ENCODE data around the gene HS6ST2. TPM values are rescaled to one million over a fixed set of nuclear protein-coding genes. Genes with fewer than 3 reads are reported as not detected.

The HS6ST2 gene
- total RNA-seq, 4 donors from 2014 or later, result 0.14 to 1.1 TPM; not detected in 2

DNA sequence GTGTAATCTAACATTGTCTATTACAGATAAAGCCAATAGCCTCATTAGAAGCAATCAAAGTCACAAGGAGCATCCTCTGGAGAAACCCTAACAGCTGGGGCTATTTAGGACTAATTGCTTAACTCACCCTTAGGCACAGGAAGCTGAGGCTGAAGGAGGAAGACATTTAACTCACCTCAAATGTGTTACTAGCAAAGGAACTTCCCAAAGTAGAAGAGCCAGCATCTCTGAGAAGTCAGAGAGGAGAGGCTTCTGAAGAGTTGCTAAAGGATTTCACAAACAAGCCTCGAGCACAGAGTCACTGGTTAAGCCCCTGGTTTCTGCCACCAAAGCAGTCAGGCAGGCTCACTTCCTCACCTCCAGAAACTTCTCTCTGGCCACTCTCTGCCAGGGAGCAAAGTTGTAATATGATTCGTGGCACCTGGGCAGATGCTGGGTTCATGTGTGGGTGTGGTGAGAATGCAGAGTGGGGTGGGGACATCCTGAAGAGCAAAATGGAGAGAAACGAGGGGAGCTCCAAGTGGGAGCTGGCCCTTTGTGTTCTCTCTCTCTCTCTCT lies 201.3 kb downstream of the HS6ST2 start:
- DNase-seq, result no peak
- intact Hi-C loops (cut with DNase I; ENCODE audit: low total_unique reads), result no loop called here
- Histone ChIP-seq H3K9me3 (no peaks in the 10 kb centered on the region), H3K4me1 (no peaks in the 10 kb centered on the region), H3K27me3 (no peaks in the 10 kb centered on the region), H3K4me3 (no peak overlapping the region), H3K36me3 (no peaks in the 10 kb centered on the region), H3K27ac (no peak overlapping the region)
- TF ChIP-seq, protein P1, sequence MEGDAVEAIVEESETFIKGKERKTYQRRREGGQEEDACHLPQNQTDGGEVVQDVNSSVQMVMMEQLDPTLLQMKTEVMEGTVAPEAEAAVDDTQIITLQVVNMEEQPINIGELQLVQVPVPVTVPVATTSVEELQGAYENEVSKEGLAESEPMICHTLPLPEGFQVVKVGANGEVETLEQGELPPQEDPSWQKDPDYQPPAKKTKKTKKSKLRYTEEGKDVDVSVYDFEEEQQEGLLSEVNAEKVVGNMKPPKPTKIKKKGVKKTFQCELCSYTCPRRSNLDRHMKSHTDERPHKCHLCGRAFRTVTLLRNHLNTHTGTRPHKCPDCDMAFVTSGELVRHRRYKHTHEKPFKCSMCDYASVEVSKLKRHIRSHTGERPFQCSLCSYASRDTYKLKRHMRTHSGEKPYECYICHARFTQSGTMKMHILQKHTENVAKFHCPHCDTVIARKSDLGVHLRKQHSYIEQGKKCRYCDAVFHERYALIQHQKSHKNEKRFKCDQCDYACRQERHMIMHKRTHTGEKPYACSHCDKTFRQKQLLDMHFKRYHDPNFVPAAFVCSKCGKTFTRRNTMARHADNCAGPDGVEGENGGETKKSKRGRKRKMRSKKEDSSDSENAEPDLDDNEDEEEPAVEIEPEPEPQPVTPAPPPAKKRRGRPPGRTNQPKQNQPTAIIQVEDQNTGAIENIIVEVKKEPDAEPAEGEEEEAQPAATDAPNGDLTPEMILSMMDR (IDR thresholded peaks at IDR 0.05), result no peak
- TF ChIP-seq POLR2A (IDR thresholded peaks at IDR 0.05) (no peak), EP300 (IDR thresholded peaks at IDR 0.05; ENCODE audit: low read depth) (no peak), POLR2AphosphoS5 (IDR thresholded peaks at IDR 0.05) (no peak)
- in situ Hi-C loops (cut with MboI; ENCODE audit: low pct_ligation_motif_present in 1 of 4, low pct_unique_long_range_greater_than_20kb in 1 of 4, low sequenced_read_pairs in 3 of 4), result no loop called here
- WGBS, 2 donors (ENCODE audit: low coverage in 1 of 2), result 22 to 67% methylated on average over 2 to 3 of the region's 3 CpGs

GRCh38 chrX:132756439-132756838 lies 202.0 kb downstream of the HS6ST2 start:
- DNase-seq, result no peak
- intact Hi-C loops (cut with DNase I; ENCODE audit: low total_unique reads) (no loop called here), in situ Hi-C loops (cut with MboI; ENCODE audit: low pct_ligation_motif_present in 1 of 4, low pct_unique_long_range_greater_than_20kb in 1 of 4, low sequenced_read_pairs in 3 of 4) (no loop called here)
- H3K4me3 ChIP-seq, result no peak overlapping the region
- H3K9me3 ChIP-seq, result no peaks in the 10 kb centered on the region
- TF ChIP-seq EP300 (IDR thresholded peaks at IDR 0.05; ENCODE audit: low read depth), result no peak
- no peak for TF ChIP-seq POLR2A (IDR thresholded peaks at IDR 0.05)
- no peak for TF ChIP-seq POLR2AphosphoS5 (IDR thresholded peaks at IDR 0.05)
- TF ChIP-seq, protein P1 (IDR thresholded peaks at IDR 0.05), result no peak
- no peaks in the 10 kb centered on the region for H3K27me3 ChIP-seq
- H3K36me3 ChIP-seq, result no peaks in the 10 kb centered on the region
- H3K4me1 ChIP-seq, result no peaks in the 10 kb centered on the region
- no peak overlapping the region for H3K27ac ChIP-seq
- 70% methylated on average over 4 of the region's 4 CpGs; no CpG with 5 or more reads in 1 of the 2 donors for WGBS, 2 donors (ENCODE audit: low coverage in 1 of 2)

- in situ Hi-C loops (cut with MboI; ENCODE audit: low pct_ligation_motif_present in 1 of 4, low pct_unique_long_range_greater_than_20kb in 1 of 4, low sequenced_read_pairs in 3 of 4), result no loop called here
- Histone ChIP-seq H3K36me3 (no peaks in the 10 kb centered on the region), H3K4me3 (no peak overlapping the region), H3K27ac (no peak overlapping the region), H3K27me3 (no peaks in the 10 kb centered on the region), H3K9me3 (no peaks in the 10 kb centered on the region), H3K4me1 (no peaks in the 10 kb centered on the region)
- TF ChIP-seq POLR2AphosphoS5 (IDR thresholded peaks at IDR 0.05), result no peak
- TF ChIP-seq, protein P1 (IDR thresholded peaks at IDR 0.05), result no peak
- no peak for TF ChIP-seq EP300 (IDR thresholded peaks at IDR 0.05; ENCODE audit: low read depth)
- DNase-seq, result no peak
- intact Hi-C loops (cut with DNase I; ENCODE audit: low total_unique reads), result no loop called here
- 55% methylated on average over 3 of the region's 3 CpGs; no CpG with 5 or more reads in 1 of the 2 donors for WGBS, 2 donors (ENCODE audit: low coverage in 1 of 2)
Observed at GRCh38 chrX:132751063-132751690, 207.3 kb downstream of the HS6ST2 start.

GRCh38 chrX:132750331-132751062 lies 207.9 kb downstream of the HS6ST2 start:
- in situ Hi-C loops (cut with MboI; ENCODE audit: low pct_ligation_motif_present in 1 of 4, low pct_unique_long_range_greater_than_20kb in 1 of 4, low sequenced_read_pairs in 3 of 4), result no loop called here
- Histone ChIP-seq H3K36me3 (no peaks in the 10 kb centered on the region), H3K9me3 (no peaks in the 10 kb centered on the region), H3K27me3 (no peaks in the 10 kb centered on the region), H3K4me3 (no peak overlapping the region), H3K4me1 (no peaks in the 10 kb centered on the region), H3K27ac (no peak overlapping the region)
- no peak for DNase-seq
- TF ChIP-seq POLR2A (IDR thresholded peaks at IDR 0.05) (no peak), EP300 (IDR thresholded peaks at IDR 0.05; ENCODE audit: low read depth) (no peak), POLR2AphosphoS5 (IDR thresholded peaks at IDR 0.05) (no peak)
- TF ChIP-seq, protein P1 (IDR thresholded peaks at IDR 0.05), result no peak
- intact Hi-C loops (cut with DNase I; ENCODE audit: low total_unique reads), result no loop called here
- WGBS, 2 donors (ENCODE audit: low coverage in 1 of 2), result 82 to 87% methylated on average over 2 to 6 of the region's 6 CpGs
